SU-DHL-6 (cell line): ENCODE data around the gene AIG1.

Experiments used
- H2AFZ ChIP-seq: fragments of 200-600 bp; sonication (generic); 2 replicates; pipeline ENCODE4 v1.6.1; 2014; ENCODE audit warnings: low read depth, mild to moderate bottlenecking, moderate library complexity, mixed read lengths, antibody characterized with exemption, low read length; ENCODE audit not compliant: severe bottlenecking
- H3F3A ChIP-seq: fragments of 200-600 bp; shearing (Covaris generic); 2 replicates; pipeline ENCODE4 v1.6.0; 2016; ENCODE audit warnings: antibody characterized with exemption, mild to moderate bottlenecking; ENCODE audit not compliant: insufficient read depth
- H3K27ac ChIP-seq: fragments of 200-600 bp; sonication (generic); 2 replicates; pipeline ENCODE4 v1.5.1; 2016; ENCODE audit warnings: low read depth, mild to moderate bottlenecking, low read length, moderate library complexity, mixed read lengths
- H3K27me3 ChIP-seq: fragments of 200-600 bp; sonication (generic), shearing (Covaris generic); 2 replicates; pipeline ENCODE4 v1.6.0; 2014; ENCODE audit warnings: mild to moderate bottlenecking, low read length
- H3K36me3 ChIP-seq: fragments of 200-600 bp; sonication (generic); 2 replicates; pipeline ENCODE4 v1.6.1; 2014; ENCODE audit warnings: mild to moderate bottlenecking, low read length, mixed read lengths
- H3K4me2 ChIP-seq: fragments of 300-600, 200-600 bp; shearing (Covaris generic), sonication (generic); 2 replicates; pipeline ENCODE4 v1.6.0; 2014; ENCODE audit warnings: low read length, low read depth, mild to moderate bottlenecking; ENCODE audit not compliant: poor library complexity, severe bottlenecking
- H3K4me3 ChIP-seq: fragments of 200-600 bp; sonication (generic); 2 replicates; pipeline ENCODE4 v1.5.1; 2014; ENCODE audit warnings: antibody characterized with exemption, low read length, mild to moderate bottlenecking, mixed read lengths; ENCODE audit not compliant: insufficient read depth, poor library complexity, severe bottlenecking
- H3K79me2 ChIP-seq: fragments of 200-600 bp; sonication (generic); 2 replicates; pipeline ENCODE4 v1.6.1; 2014; ENCODE audit warnings: mild to moderate bottlenecking, low read length, moderate library complexity; ENCODE audit not compliant: insufficient read depth
- H3K9ac ChIP-seq: fragments of 200-600 bp; sonication (generic); 2 replicates; pipeline ENCODE4 v1.7.0; 2014; ENCODE audit warnings: mild to moderate bottlenecking, low read length
- H3K9me2 ChIP-seq: fragments of 200-600 bp; sonication (generic); replicated peaks from 2 replicates; pipeline ENCODE4 v1.6.1; 2014; ENCODE audit warnings: low read length; ENCODE audit not compliant: insufficient read depth
- H3K9me3 ChIP-seq: fragments of 200-600 bp; sonication (generic); 2 replicates; pipeline ENCODE4 v1.6.1; 2014; ENCODE audit warnings: low read length, mixed read lengths; ENCODE audit not compliant: insufficient read depth
- H4K20me1 ChIP-seq: fragments of 200-600 bp; sonication (generic); 2 replicates; pipeline ENCODE4 v1.6.1; 2014; ENCODE audit warnings: low read depth, mild to moderate bottlenecking, antibody characterized with exemption, low read length, moderate library complexity, mixed read lengths
- EZH2phosphoT487 ChIP-seq: fragments of 200-600 bp; sonication (generic), shearing (Covaris generic); conservative IDR thresholded peaks from 2 replicates; pipeline ENCODE4 v1.6.1; 2018; ENCODE audit warnings: mild to moderate bottlenecking, antibody characterized with exemption, low read length, moderate library complexity, mixed read lengths
- TF ChIP-seq, protein P1 (sequence below): fragments of 200-600 bp; sonication (generic); IDR thresholded peaks from one replicate; pipeline ENCODE4 v1.5.1; 2017; ENCODE audit warnings: antibody characterized with exemption, mild to moderate bottlenecking, low read length, moderate library complexity; ENCODE audit not compliant: insufficient read depth, poor library complexity, severe bottlenecking

The AIG1 gene

DNA sequence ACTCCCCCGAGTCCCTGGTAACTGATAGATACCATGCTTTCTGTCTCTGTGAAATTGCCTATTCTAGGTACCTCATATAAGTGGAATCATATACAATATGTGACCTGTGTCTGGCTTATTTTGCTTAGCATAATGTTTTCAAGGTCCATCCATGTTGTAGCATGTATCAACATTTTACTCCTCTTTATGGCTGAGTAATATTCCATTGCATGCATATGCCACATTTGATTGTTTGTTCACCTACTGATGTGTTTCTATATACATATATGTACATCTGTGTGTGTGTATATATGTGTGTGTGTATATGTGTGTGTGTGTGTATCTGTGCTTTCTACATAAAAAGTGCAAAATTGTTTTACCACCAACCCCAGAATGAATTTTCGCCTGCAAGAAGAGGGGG, 270.7 kb downstream of the AIG1 start:
- Histone ChIP-seq H3K4me2 (no peak overlapping the region), H3K4me3 (no peak overlapping the region), H3K27me3 (no peaks in the 10 kb centered on the region), H3K9ac (no peak overlapping the region), H2AFZ (no peak overlapping the region), H3K79me2 (no peaks in the 10 kb centered on the region), H3K27ac (no peak overlapping the region), H4K20me1 (no peaks in the 10 kb centered on the region), H3K9me2 (no peaks in the 10 kb centered on the region; the same call in 1 of the 2 replicates), H3F3A (no peaks in the 10 kb centered on the region), H3K36me3 (no peaks in the 10 kb centered on the region), H3K9me3 (no peaks in the 10 kb centered on the region)
- TF ChIP-seq, protein P1, sequence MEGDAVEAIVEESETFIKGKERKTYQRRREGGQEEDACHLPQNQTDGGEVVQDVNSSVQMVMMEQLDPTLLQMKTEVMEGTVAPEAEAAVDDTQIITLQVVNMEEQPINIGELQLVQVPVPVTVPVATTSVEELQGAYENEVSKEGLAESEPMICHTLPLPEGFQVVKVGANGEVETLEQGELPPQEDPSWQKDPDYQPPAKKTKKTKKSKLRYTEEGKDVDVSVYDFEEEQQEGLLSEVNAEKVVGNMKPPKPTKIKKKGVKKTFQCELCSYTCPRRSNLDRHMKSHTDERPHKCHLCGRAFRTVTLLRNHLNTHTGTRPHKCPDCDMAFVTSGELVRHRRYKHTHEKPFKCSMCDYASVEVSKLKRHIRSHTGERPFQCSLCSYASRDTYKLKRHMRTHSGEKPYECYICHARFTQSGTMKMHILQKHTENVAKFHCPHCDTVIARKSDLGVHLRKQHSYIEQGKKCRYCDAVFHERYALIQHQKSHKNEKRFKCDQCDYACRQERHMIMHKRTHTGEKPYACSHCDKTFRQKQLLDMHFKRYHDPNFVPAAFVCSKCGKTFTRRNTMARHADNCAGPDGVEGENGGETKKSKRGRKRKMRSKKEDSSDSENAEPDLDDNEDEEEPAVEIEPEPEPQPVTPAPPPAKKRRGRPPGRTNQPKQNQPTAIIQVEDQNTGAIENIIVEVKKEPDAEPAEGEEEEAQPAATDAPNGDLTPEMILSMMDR = no peak
- no peak for TF ChIP-seq EZH2phosphoT487

GRCh38 chr6:143332153-143332845, 271.6 kb downstream of the AIG1 start:
- Histone ChIP-seq H3K9me2 (no peaks in the 10 kb centered on the region; the same call in 1 of the 2 replicates), H3K9ac (no peak overlapping the region), H3K27me3 (no peaks in the 10 kb centered on the region), H3K27ac (no peak overlapping the region), H3K79me2 (no peaks in the 10 kb centered on the region), H3K36me3 (no peaks in the 10 kb centered on the region), H3K4me2 (no peak overlapping the region), H3K9me3 (no peaks in the 10 kb centered on the region), H2AFZ (no peak overlapping the region), H3K4me3 (no peak overlapping the region), H4K20me1 (no peaks in the 10 kb centered on the region), H3F3A (no peaks in the 10 kb centered on the region)
- TF ChIP-seq, protein P1 = no peak
- TF ChIP-seq EZH2phosphoT487 = no peak

- Histone ChIP-seq H3K9me3 (no peaks in the 10 kb centered on the region), H3K27ac (no peak overlapping the region), H3F3A (no peaks in the 10 kb centered on the region), H3K36me3 (no peaks in the 10 kb centered on the region), H3K79me2 (no peaks in the 10 kb centered on the region), H2AFZ (no peak overlapping the region), H3K9ac (no peak overlapping the region), H4K20me1 (no peaks in the 10 kb centered on the region), H3K9me2 (no peaks in the 10 kb centered on the region; the same call in 1 of the 2 replicates), H3K4me2 (no peak overlapping the region), H3K4me3 (no peak overlapping the region), H3K27me3 (no peaks in the 10 kb centered on the region)
- no peak for TF ChIP-seq EZH2phosphoT487
- TF ChIP-seq, protein P1 = no peak
These were observed 272.4 kb downstream of the AIG1 start for GRCh38 chr6:143333081-143333480.
